Panc1 (cell line): ENCODE data around the gene PSG6. TPM values are rescaled to one million over a fixed set of nuclear protein-coding genes. Genes with fewer than 3 reads are reported as not detected.
"Not testable (repeated sequence)": the region's sequence is repeated elsewhere in the genome, so short reads cannot be mapped to it uniquely, and the experiment has no call there.

Source experiments
- ATAC-seq: fragments of 200-7000 bp; cut with Tn5 transposase; 2 replicates; pipeline ENCODE4 v1.9.1; 2020; ENCODE audit warnings: mild to moderate bottlenecking, moderate library complexity
- BruUV-seq: library from RNA; stranded (reverse); fragments of 400-500 nt; replicated peaks from 2 replicates; lab custom pipeline; 2021; lab: Mats Ljungman, UMichigan
- CTCF ChIA-PET: fragments of 300-600 bp; sonication (Branson Sonifier 250); formaldehyde crosslinking; loops from one replicate; lab custom pipeline; 2022; ENCODE audit warnings: antibody characterized with exemption; lab: Charles Lee
- POLR2A ChIA-PET: fragments of 300-600 bp; sonication (Branson Sonifier 250); formaldehyde crosslinking; loops from one replicate; lab custom pipeline; 2022; ENCODE audit warnings: antibody characterized with exemption; lab: Charles Lee
- DNase-seq: peaks from one replicate; pipeline ENCODE4 v3.0.0-alpha.2; 2010; ENCODE audit warnings: low read depth, low spot score
- H3K27ac ChIP-seq: 2 replicates; pipeline ENCODE4 v1.5.1; 2011; ENCODE audit warnings: mild to moderate bottlenecking, low read length, inconsistent platforms
- H3K27me3 ChIP-seq: fragments of 200-500 bp; sonication (Bioruptor generic); 2 replicates; pipeline ENCODE4 v1.6.0; 2014; ENCODE audit warnings: low read length, inconsistent platforms; ENCODE audit not compliant: control insufficient read depth, insufficient read depth
- H3K36me3 ChIP-seq: fragments of 200-500 bp; sonication (Bioruptor generic); 2 replicates; pipeline ENCODE4 v1.5.1; 2014; ENCODE audit warnings: inconsistent platforms, mild to moderate bottlenecking, low read length, moderate library complexity; ENCODE audit not compliant: control insufficient read depth, insufficient read depth
- H3K4me1 ChIP-seq: 2 replicates; pipeline ENCODE4 v1.5.1; 2011; ENCODE audit warnings: inconsistent platforms, mild to moderate bottlenecking, low read length, moderate library complexity; ENCODE audit not compliant: control insufficient read depth, insufficient read depth
- H3K4me3 ChIP-seq, 2 experiments: 2 replicates each; pipeline ENCODE4 v1.5.1; 2011 to 2012; ENCODE audit warnings: low read depth in 2 of 2, low read length in 2 of 2, mild to moderate bottlenecking in 2 of 2, inconsistent platforms in 1 of 2, moderate library complexity in 1 of 2
- H3K9me3 ChIP-seq: fragments of 200-500 bp; sonication (Bioruptor generic); 2 replicates; pipeline ENCODE4 v1.5.1; 2014; ENCODE audit warnings: low read depth, mild to moderate bottlenecking, inconsistent platforms, low read length, moderate library complexity; ENCODE audit not compliant: control insufficient read depth, insufficient read depth
- CTCF ChIP-seq: fragments of 450-650 bp; IDR thresholded peaks from 2 replicates; pipeline ENCODE4 v1.5.1; 2017; ENCODE audit warnings: mild to moderate bottlenecking
- in situ Hi-C: cut with HindIII; loops from 2 replicates; pipeline ENCODE4 v1.10.0; 2016; ENCODE audit warnings: low sequenced_read_pairs, low pct_unique_long_range_greater_than_20kb
- intact Hi-C: fragments of 100-400 bp; cut with micrococcal nuclease; formaldehyde crosslinking; loops from one replicate; pipeline ENCODE4 v1.10.0; 2022; ENCODE audit not compliant: unreplicated experiment
- total RNA-seq: library from RNA; stranded (reverse); gene quantifications from one replicate; pipeline ENCODE4 v1.2.1, GENCODE V29; 2021; ENCODE audit not compliant: unreplicated experiment

Gene PSG6
- total RNA-seq, 1 experiment from 2014 or later: not detected

GRCh38 chr19:42890446-42890845 is 27.2 kb downstream of the PSG6 start:
- DNase-seq, H3K9me3 ChIP-seq, H3K27ac ChIP-seq, POLR2A ChIA-PET, BruUV-seq, H3K27me3 ChIP-seq, ATAC-seq, H3K4me1 ChIP-seq, in situ Hi-C loops, CTCF ChIA-PET, H3K4me3 ChIP-seq, intact Hi-C loops, H3K36me3 ChIP-seq: not testable (repeated sequence)

GRCh38 chr19:42887876-42888445 is 29.7 kb downstream of the PSG6 start:
- DNase-seq, ATAC-seq, H3K4me1 ChIP-seq, H3K27me3 ChIP-seq, H3K27ac ChIP-seq, BruUV-seq, in situ Hi-C loops, CTCF ChIA-PET, intact Hi-C loops, H3K36me3 ChIP-seq, H3K9me3 ChIP-seq, H3K4me3 ChIP-seq, POLR2A ChIA-PET: not testable (repeated sequence)

- BruUV-seq, H3K36me3 ChIP-seq, H3K27ac ChIP-seq, POLR2A ChIA-PET, intact Hi-C loops, ATAC-seq, H3K4me3 ChIP-seq, DNase-seq, CTCF ChIA-PET, in situ Hi-C loops, H3K27me3 ChIP-seq, H3K9me3 ChIP-seq, H3K4me1 ChIP-seq: not testable (repeated sequence)
Measured at GRCh38 chr19:42882730-42883129, 35.0 kb downstream of the PSG6 start.

- H3K9me3 ChIP-seq, in situ Hi-C loops, H3K27ac ChIP-seq, DNase-seq, BruUV-seq, H3K36me3 ChIP-seq, POLR2A ChIA-PET, ATAC-seq, H3K4me3 ChIP-seq, intact Hi-C loops, H3K27me3 ChIP-seq, H3K4me1 ChIP-seq, CTCF ChIA-PET: not testable (repeated sequence)
Measured at GRCh38 chr19:42882010-42882409, 35.7 kb downstream of the PSG6 start.

- DNase-seq, H3K4me1 ChIP-seq, H3K36me3 ChIP-seq, intact Hi-C loops, H3K27ac ChIP-seq, POLR2A ChIA-PET, H3K27me3 ChIP-seq, in situ Hi-C loops, ATAC-seq, H3K9me3 ChIP-seq, H3K4me3 ChIP-seq, BruUV-seq, CTCF ChIA-PET: not testable (repeated sequence)
- TF ChIP-seq CTCF: peak; percentile 67
Measured at GRCh38 chr19:42881279-42881678, 36.4 kb downstream of the PSG6 start.

GRCh38 chr19:42880621-42881020 is 37.1 kb downstream of the PSG6 start:
- H3K27ac ChIP-seq, CTCF ChIA-PET, in situ Hi-C loops, POLR2A ChIA-PET, H3K4me1 ChIP-seq, DNase-seq, H3K27me3 ChIP-seq, H3K36me3 ChIP-seq, H3K4me3 ChIP-seq, H3K9me3 ChIP-seq, ATAC-seq, BruUV-seq, intact Hi-C loops: not testable (repeated sequence)
